Stimulated activated CD8-positive, alpha-beta memory T cell treated with anti-CD3 and anti-CD28 coated beads, Interleukin-15, amount 100 ng/mL, for 4 hours (primary cell): ENCODE results near the gene MAEA.

ENCODE experiments used
- DNase-seq, 2 donors: peaks; one replicate each; pipeline ENCODE4 v3.0.0-alpha.2; 2020; ENCODE audit warnings: low read depth in 2 of 2

Gene MAEA

GRCh38 chr4:1289207-1290164 is at the start of gene MAEA:
Gene MAEA (plus strand): TSS chr4:1289891. CDS start chr4:1289914, 23 bp downstream.
- DNase-seq: peak; percentile 94 to 95

DNA sequence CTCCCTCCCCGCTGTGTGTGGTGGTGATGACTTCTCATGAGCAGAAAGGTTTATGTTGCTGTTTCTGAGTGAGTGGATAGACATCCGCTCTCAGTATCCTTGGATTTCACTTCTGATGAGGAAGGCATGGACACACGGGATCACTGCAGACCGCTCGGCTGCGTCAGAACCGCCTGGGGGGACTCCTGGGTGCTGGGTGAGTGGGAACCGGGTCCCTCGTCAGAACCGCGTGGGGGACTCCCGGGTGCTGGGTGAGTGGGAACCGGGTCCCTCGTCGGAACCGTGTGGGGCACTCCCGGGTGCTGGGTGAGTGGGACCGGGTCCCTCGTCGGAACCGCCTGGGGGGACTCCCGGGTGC is 49.8 kb upstream of the MAEA start:
- no peak for DNase-seq

GRCh38 chr4:1240721-1241465 is 48.8 kb upstream of the MAEA start:
- no peak for DNase-seq

DNA sequence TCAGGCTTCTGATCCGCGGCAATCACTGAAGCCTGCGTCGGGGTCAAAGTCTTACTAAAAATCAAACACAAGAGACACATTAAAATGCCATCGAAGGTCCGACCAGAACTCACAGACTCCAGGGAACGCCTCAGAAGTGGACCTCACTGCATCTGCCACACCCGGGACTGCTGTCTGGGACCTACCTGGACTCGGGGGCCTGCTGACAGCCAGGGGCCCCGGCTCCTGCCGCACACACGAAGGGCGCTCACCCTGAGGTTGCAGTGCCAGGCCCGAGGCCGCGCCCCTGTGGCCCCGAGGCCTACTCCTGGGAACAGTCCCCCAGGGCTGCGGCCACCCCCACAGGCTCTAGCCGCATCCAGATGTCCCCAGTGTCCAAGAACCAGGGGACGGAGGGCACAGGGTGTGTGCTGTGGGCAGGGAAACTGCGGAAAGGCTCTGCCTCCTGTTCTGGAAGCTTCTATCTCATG is 48.2 kb upstream of the MAEA start:
- DNase-seq: no peak

GRCh38 chr4:1241936-1242505 is 47.7 kb upstream of the MAEA start:
- no peak for DNase-seq

DNA sequence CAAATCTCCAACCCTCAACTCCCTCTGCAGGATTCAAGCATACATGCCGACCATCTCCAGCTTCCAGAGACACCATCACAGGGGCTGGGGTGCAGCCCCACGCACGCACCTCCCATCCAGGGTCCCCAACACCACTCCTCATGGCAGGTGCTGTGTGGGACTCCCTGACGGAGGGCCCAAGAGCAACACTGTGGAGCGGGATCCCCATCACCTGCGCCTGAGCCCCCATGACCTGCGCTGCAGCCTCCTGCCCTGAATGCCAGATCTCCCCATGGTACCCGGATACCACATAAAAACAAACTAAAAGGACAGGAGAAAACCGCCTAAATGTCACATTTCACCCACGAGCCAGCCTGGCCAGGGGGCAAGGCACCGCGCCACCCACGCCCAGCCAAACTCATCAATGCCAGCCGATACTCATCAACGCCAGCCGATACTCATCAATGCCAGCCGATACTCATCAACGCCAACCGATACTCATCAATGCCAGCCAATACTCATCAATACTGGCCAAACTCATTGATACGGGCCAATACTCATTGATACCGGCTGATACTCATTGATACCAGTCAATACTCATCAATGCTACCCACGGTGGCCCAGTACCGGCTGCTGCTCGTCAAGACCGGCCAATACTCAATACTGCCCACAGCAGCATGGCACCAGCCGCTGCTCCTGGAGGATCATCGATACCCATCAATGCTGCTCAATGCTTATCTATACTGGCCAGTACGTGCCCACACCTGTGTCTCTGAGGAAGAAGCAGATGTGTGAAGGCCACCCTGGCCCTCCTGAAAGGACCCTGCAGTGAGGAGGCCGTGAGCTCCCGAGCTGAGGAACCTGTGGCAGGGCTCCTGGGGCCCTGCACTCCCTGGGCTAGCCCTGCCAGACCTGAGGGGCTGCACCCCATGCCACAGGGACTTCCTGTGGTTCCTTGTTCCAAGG is 46.9 kb upstream of the MAEA start:
- DNase-seq: no peak

GRCh38 chr4:1243451-1244080 is 46.1 kb upstream of the MAEA start:
- DNase-seq: no peak

- no peak for DNase-seq
These were observed 45.4 kb upstream of the MAEA start for GRCh38 chr4:1244081-1244977.

GRCh38 chr4:1244978-1245471 is 44.7 kb upstream of the MAEA start:
- no peak for DNase-seq

GRCh38 chr4:1245481-1246051 is 44.1 kb upstream of the MAEA start:
- no peak for DNase-seq

- DNase-seq: no peak
These were observed 43.4 kb upstream of the MAEA start for GRCh38 chr4:1246111-1246881.

DNA sequence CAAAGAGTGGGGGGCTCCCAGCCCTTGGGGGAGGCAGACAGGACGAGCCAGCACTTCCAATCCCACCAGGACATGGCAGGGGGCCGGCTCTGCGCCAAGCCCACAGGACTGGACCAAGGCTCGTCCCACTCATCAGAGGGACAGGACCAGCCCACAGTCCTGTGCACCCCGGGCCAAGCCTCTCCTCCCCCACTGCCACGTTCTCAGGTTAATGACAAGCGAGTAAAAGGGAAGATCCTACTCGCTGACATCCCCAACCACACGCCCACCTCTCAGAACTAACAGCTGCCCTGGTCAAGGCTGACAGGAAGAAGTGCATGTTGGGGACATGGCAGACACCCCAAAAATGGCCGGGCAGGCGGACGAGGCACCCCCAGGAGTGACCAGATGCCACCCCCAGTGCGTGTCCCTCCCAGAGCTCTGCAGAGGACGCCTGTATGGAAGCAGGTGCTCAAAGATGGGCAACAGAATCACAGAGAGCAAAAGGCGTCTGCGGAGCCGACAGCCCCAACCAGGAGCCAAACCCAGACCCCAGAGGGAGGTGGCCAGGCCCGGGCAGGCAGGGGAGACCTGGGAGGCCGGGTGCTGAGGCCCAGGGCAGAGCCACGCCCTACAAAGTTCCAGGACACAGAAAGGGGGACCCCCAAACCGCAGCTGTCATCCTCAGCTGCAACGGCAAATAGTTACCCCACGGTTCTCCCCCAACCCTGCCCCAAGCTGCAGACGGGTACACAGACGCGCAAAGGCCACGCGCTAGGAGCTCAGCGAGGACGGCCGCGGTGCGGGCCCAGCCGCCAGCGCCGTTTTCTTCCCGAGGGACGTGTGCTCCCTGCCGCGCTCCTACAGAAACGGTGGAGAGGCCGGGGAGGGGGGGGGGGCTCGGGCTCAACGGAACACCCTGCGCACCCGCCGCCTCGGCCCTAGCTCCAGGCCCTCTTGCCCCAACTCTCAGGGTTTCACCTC is 42.5 kb upstream of the MAEA start:
- DNase-seq: no peak

DNA sequence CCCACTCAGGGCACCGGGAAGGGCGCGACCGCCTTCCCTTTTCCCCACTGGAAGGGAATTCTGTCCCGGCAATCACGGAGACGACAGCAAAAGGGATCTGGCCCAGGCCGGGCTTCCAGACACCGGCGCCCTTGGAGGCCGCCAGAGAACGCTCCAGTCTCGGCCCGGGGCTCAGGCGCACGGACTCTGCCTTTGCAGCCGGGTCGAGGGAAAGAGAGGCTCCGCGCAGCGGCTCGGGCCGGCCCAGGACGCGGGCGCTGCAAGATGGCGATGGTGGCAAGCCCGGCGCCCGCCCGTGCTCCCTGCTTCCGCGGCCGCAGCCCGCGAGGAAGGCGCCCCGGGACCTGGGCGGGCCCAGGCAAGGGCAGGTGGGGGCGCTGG is 41.8 kb upstream of the MAEA start:
- DNase-seq: no peak

DNA sequence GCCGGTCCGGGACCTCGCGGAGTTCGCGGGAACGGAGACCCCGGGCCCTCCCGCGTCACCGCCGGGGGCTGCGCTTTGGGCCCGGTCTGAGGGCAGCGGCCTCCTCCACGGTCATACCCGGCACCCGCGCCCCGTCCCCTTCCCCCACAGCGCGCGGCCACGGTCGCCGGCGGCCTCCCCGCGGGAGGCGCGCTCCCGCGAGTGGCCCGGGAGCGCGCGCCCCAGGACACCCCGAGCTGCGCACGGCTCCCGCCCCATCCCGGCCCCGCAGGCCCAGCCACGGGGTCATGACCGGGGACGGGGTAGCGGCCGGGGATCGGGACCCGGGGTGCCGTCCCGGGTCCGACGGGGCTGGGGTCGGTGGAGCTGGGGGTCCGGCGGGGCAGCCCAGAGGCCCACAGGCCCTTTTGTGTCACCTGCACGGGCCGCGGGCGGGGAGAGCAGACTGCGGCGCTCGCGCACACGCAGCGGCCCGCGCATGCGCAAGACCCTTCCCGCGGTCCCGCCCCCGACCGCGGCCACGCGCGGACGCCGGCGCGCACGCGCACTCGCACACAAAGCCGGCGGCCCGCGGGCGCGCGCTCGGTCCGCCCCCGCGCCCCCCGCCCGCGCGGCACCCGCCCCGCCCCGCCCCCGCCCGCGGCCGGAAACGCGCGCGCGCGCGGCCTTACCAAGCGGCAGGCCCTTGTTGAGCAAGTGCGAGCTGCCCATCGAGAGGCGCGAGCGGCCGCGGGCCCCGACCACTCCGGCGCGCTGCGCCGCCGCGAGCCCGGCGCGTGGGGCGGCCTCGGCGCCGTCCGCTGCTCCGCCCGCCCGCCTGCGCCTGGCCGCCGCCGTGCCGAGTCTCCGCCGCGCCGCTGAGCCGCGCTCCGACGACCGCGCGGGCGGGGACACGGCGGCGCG is 41.2 kb upstream of the MAEA start, which contains the start of gene CTBP1:
TSS of gene CTBP1 (minus strand) at position 886 of the 903 bp plus-strand sequence. CDS start 7,799 bp downstream, outside the sequence.
- peak; percentile 50 to 79 for DNase-seq

GRCh38 chr4:1249148-1249730 is 40.5 kb upstream of the MAEA start:
- DNase-seq: peak; percentile 64 to 75
